ENCODE measurements around the gene TMEM86B.
A peak's percentile ranks its signal among the peaks of the same experiment; 100 is the strongest.
"Not testable (repeated sequence)": the region's sequence is repeated elsewhere in the genome, so short reads cannot be mapped to it uniquely, and the experiment has no call there.

Gene TMEM86B

DNA sequence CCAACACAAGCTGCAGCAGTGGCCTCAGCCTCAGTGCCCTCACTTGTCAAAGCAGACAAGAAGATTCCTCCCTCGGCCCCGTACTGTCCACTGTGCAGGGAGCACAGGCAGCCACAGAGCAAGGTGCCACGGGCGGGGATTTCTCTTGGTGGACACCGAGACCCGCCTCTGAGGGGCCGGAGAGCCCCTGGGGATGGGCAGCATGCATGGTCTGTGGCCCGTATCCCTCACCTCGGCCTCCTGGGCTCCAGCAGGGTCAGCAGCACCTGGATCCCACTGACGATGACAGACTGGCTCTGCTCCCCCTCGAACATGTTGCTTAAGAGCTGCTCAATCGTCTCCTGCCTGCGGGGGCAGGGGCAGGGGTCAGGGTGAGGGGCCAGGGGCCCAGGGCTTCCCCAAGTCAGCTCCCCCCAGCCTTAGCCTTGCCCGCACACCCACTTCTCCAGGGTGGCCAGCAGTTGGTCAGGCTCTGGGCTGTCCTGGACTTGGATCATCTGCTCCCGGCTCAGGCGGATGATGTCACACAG, 13.4 kb upstream of the TMEM86B start:
- no peak for DNase-seq
- no peak for ATAC-seq

DNA sequence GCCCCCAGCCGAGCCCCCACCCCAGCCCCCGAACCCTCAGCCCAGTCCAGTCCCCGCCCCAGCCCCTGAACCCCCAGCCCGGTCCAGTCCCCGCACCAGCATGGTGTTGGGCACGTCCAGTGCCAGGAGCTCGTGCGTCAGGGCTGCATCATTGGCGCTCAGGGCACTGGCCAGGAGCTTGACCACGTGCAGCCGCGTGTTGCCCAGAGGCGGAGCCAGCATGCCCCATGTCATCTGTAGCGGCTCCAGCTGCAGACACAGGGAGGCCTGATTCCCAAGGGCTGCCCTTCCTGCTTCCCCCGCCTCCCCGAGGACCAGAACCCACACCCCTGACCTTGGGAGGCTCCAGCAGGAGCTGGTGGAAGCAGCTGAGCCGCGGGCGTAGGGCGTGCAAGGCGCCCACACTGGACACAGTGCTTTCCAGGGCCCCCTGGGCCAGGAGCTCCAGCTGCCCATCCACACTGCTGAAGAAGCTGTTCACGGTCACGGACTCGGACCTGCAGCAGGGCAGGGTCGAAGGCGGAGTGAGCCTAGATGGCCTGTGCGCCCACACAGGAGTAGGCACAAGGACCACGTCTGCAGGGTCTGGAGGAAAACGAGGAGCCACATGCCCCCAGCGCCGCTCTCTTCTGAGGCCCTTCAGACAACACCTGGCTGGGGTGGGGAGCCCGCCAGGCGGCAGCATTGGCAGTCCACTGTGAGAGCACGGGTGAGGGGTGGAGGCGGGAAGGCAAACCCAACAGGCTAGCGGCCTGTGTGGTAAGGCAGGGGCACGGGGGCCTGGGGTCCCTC, 12.8 kb upstream of the TMEM86B start:
- ATAC-seq (no peak), DNase-seq (no peak)

DNA sequence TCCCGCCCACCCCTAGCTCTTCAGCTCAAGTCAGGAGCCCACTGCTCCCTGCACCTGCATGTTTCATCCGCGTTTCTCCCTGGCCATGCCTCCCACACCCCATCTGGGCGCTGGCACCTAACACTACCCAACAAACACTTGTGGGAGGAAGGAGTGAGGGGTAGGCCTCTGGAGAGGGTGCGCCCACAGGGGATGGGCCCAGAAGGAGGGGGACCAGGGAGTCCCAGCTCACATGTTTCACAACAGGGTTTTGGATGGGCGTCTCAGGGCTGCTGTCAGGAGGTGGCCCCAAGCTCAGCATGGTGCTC, 12.1 kb upstream of the TMEM86B start:
- no peak for DNase-seq
- ATAC-seq, result no peak

DNA sequence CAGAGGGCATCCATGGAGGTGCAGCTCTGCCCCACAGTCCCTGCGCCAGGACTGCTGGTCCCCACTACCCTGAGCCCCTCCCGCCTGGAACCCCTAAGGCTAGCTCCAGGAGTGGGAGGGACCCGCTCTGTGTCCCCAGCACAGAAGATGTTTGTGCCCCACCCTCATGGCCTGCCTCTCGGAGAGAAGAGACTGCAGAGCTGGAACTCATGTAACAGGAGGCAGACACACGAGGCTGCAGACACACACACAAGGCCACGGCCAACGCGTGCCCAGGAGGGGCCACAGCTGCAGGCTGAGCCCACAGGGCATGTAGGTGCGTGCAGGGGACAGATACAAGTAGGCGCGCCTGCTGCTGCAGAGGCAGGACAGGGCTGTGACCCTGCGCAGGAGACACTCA, 10.4 kb upstream of the TMEM86B start:
- DNase-seq (no peak), ATAC-seq (no peak)

DNA sequence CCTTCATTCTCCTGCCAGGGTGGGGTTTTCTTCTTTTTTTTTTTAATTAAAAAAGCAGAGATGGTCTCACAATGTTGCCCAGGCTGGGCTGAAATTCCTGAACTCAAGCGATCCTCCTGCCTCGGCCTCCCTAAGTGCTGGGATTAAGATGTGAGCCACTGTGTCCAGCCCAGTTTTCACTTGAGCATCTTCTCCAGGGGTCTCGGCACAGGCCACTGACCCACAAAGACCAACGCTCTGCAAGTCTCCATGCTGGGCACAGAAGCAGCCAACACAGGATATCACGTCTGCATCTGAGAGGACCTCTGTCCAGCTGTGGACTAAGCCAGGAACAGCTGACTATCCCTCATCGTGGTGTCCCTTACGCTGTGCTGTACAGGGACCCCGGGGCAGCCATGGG, 9.5 kb upstream of the TMEM86B start:
- ATAC-seq (no peak), DNase-seq (no peak)

DNA sequence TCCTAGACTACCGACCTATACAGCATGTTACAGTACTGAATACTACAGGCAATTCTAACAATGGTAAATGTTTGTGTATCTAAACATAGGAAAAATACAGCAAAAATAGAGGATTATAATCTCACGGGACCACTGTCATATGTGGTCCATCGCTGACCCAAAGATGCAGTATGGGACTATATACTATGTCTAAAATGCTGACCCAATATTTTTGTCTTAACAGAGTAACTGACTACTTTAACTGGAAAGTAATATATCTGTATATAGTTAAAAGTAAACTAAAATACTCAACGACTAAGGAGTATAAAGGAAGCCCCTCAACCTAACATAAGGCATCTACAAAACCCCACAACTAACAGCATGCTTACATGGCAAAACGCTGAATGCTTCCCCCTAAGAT, 4.4 kb upstream of the TMEM86B start:
- DNase-seq (no peak), ATAC-seq (no peak)

DNA sequence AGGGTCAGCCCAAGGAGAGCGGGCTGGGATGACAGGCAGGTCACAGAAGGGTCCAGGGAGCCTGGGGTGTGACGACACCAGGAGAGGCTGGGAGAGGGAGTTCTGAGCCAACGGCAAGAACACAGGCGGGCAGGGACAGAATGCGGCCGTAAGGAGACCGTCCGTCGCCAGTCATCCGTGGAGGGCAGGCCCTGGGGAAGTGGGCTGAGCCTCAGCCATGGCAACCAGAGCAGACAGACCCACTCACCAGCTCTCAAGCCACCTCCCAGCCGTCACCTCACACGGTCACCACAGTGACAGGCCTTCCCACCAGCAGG, 3.7 kb upstream of the TMEM86B start:
- ATAC-seq, result no peak
- no peak for DNase-seq

DNA sequence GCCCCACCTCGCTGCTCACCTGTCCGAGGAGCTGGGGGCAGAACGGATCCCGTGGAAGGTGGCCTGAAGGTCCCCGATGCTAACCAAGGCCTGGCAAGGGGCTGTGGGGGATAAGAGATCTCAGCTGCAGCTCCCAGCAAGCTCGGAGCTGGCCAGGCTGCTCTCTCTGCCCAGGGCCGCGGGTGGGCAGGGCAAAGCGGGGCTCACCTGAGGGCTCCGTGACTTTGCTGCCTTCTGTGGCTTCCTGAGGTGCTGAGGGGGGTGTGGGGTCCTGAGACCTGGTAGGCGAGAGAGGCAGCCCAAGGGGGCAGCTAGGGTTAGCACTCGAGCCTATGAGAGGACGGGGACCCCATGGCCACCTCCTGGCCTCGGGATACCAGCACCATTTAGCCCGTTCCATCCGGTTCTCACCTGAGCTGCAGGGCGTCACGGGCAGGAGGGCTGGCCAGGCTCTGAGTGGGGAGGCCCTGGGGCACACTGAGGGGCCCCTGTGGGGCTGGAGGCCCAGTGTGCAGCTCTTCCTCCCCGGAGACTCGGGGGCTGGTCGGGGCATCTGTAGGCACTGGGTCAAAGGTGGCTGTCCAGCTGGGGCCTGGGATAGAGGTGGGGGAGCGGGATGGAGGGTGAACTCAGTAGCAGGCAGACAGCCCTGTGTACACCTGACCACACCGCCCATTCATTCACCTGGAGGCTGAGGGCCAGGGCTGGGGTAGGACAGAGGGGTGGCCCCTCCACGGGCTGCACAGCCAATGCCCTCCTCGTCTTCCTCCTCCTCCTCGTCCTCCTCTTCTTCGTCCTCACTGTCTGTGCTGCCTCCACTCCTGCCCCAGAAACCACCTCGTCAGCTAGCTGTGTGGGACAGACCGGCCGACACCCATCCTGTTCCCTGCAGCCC, 3.1 kb upstream of the TMEM86B start:
- no peak for DNase-seq

DNA sequence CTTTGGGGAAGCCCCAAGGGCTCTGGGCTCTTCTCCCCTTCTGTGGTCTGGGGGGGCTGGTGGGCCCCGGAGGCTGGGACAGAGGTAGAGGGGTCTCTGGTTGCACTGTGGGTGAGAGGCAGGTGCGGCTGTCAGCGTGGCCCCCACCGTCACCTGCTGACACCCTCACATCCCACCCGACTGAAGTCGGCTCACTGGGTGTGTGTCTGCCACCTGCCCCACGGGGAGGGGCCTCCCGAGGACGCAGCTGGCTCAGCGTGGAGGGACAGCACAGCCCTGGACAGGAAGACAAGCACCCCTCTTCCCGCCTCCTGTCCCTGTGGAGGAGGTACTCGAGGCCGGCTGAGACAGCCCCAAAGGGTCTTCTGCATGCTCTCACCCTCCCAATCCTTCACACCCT, 2.2 kb upstream of the TMEM86B start:
- ATAC-seq (no peak), DNase-seq (no peak)

More for the DNA sequence above, 3.1 kb upstream of the TMEM86B start:
- no peak for ATAC-seq

DNA sequence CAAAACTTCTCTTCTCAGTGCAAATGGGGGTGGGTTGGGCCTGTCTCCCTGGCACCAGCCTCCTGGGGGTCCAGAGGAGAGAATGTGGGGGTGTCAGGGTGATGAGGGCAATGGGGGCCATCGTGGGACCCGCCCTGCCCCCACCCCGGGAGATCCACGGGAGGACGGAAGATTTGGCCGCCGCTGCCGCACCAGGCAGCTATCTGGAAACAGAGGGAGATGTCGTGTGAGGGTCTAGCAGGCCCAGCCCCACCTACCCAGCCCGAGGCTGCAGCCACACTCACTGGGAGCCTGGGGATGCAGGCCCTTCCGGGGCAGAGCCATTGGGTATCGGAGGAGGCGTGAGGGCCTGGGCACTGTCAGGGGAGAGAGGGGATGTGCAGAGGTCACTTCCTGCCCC, 1.8 kb upstream of the TMEM86B start:
- DNase-seq (no peak), ATAC-seq (no peak)

DNA sequence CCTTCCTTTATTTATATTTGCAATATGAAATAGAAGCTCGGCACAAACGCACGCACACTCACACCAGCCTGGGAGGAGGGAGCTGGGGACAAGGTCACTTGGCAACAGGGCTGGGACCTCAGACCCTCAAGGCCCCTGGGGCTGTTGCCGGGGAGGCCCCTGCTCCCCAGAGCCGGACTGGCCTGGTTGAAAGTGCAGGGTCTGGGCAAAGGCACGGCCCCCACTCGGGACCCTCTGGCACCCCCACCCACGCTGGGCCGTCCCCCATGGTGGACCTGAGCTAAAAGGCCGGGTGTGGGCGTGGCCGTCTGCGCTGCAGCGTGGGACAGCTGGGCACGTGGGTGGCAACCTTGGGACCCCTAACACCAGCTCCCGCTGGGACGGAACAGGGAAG, 1.2 kb upstream of the TMEM86B start:
- DNase-seq, result no peak
- ATAC-seq, result no peak

DNA sequence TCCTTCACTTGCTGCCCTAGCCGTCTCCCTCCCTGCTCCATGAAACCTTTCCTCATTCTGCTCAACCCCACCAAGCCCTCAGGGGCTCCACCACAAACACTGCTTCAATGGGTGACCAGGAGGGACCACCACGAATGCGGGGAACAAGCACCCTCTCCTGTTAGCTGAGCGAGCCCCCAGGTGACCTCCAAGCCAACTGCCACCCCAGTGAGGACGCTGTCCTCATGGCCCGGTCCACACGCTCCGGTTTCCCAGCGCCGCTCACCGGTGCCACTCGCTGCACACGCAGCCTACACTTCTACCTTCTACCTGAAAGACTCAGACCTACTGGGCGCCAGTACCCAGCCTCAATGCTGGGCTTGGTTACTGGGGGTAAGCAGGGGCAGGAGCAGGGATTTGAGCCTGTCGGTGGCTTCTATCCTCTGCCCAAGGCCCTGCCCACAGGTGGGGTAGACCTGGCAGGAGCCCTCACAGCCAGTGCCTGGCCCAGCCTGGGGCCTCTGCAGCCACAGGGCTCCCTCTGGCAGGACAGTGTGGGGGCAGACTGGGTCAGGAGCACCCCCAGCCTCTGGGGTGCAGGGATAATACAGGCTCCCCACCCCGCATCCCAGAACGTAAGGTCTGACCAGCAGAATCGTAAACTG, 704 bp upstream of the TMEM86B start:
- DNase-seq (no peak), ATAC-seq (peak; percentile 3)

DNA sequence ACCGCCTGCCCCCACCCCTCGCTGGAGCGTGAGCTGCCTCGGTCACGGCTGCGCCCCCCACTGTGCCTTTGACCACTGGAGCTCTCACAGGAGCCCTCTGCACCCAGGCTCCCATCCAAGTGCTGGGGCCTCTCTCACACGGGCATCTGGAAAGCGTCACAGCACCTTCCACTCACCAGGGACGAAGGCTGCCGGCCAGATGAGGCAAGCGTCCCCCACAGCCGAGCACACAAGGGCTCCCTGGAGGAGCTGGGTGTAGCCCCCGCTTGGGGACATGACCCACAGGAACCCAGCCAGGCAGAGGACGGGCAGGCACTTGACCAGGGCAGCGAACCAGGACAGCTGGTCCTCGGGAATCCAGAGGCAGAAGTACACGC, 560 bp downstream of the TMEM86B start:
- ATAC-seq (no peak), DNase-seq (no peak)

DNA sequence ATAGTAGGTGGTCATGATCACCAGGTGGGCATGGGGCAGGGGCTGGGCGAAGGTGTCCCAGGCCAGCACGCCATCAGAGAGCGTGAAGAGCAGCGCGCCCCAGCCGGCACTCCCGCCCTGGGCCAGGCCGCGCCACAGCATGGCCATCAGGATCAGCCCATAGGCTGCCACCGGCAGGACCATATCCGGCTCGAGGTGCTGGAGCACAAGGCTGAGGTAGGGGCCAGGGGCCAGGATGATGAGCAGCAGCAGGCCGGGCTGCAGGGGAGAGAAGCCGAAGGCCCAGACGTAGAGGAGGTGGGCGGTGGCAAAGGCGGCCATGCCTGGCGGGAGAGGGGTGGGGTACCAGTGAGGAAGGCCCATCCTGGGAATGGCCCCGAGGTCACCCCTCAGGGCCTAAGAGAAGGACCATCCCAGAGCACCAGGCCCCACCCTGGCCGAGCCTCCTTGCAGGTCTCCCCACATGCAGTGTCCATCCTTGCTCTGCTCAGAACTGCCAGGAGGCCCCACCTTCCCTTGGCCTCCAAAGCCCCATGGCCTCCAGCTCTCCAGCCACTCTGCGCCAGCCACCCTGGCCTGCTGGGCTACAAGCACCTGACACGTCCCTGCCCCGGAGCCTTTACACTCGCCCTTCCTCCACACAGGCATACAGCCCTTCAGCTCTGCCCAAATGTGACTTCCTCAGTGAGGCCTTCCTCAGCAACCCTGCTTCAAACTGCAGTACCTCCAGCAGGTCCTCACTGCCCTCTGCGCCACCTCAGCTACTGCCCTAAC, 1.1 kb downstream of the TMEM86B start:
- no peak for ATAC-seq

DNA sequence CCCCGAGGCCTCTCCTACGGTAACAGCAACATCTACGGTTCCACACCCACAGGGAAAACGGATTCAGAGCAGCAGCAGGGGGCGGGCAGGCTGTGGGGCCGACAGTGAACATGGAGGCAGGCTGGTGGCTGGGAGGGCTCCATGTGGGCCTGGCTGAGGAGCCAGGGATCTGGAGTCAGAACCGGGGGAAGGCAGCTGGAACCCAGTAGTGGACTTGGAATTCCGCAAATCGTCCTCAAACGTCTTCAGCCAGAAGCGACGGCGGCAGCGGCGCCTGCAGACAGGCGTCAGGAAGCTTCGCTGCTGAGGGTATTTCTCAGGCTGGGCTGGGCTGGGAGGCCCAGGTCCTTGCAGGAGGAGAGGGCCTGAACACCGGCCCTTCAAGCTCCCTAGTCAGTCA, 1.8 kb downstream of the TMEM86B start:
- ATAC-seq (no peak), DNase-seq (no peak)

More for the DNA sequence above, 1.1 kb downstream of the TMEM86B start:
- no peak for DNase-seq

DNA sequence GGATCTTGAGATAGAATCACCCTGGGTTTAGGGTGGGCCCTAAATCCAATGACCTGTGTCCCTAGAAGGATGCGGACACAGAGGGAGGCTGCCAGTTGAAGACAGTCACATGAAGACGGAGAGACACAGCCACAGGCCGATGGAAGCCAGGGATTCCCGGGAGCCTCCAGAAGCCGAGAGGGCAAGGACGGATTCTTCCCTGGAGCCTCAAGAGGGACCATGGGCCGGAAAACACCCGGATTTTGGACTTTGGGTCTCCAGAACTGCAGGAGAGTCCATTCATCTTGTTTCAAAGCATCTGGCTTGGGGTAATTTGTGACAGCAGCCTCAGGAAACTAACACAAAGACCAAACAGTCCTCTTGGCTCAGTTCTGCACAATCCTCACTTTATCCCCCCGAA, 2.3 kb downstream of the TMEM86B start:
- ATAC-seq, result no peak
- DNase-seq, result no peak

DNA sequence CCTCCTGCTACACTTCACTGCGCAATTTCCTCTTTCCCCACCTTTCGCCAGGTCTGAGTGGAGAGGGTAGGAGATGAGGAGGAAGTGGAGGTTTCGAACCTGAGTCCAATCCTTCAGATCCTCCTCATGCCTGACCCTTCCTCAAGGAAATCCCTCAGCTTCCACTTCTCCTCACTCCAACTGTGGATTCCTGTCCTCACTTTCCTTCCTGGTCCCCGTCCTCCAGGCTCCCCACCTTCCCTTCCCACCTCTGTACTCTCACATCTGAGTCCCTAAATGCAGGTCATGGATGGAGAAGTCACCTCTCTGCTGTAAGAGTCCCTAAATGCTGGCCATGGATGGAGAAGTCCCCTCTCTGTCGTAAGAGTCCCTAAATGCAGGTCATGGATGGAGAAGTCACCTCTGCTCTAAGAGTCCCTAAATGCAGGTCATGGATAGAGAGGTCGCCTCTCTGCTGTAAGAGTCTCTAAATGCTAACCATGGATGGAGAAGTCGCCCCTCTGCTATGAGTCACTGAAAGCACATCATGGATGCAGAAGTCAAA, 3.1 kb downstream of the TMEM86B start:
- DNase-seq (no peak), ATAC-seq (no peak)

DNA sequence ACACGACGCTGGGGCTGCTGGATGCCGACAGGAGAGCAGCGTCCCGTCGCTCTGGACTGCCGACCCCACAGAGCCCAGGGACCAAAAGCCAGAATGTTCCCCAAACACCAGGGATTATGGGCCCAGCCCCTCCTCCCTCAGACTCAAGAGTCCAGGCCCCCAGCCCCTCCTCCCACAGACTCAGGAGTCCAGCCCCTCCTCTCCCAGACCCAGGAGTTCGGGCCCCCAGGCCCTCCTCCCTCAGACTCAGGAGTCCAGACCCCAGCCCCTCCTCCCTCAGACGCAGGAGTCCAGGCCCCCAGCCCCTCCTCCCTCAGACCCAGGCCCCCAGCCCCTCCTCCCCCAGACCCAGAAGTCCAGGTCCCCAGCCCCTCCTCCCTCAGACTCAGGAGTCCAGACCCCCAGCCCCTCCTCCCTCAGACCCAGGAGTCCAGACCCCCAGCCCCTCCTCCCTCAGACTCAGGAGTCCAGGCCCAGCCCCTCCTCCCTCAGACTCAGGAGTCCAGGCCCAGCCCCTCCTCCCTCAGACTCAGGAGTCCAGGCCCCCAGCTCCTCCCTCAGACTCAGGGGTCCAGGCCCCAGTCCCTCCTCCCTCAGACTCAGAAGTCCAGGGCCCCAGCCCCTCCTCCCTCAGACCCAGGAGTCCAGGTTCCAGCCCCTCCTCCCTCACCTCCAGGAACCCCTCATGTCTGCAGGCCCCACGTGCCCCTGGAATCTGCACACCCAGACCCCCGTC, 3.7 kb downstream of the TMEM86B start:
- ATAC-seq, DNase-seq: not testable (repeated sequence)

DNA sequence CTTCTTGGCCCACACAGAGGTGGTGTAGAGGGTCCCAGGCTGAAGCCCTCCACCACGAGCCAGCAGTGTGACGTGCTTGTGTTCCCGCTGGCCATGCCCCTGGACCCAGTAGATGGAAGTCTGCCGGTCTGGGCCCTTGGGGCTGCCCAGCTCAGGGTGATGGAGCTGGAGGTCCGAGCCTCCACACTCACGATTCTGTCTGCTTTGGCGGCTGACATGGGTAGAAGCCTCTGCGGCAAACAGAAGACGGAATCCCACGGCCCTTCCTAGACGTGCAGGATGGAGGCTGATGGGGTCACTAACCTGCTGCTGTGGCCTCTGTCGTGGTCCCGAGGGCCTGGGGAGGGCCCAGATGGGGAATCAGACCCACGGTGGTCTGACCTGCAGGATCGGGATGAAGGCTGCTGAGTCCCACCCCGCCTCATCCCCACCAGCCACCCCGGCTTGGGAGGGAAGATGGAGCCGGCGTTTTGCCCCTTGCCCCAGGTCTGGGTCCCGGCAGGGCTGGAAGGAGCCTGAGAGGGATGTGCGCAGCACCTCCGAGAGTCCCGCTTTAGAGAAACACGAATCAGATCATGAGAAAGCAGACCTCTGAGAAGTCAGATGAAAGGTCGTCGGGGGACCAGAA, 4.4 kb downstream of the TMEM86B start:
- no peak for DNase-seq
- no peak for ATAC-seq

DNA sequence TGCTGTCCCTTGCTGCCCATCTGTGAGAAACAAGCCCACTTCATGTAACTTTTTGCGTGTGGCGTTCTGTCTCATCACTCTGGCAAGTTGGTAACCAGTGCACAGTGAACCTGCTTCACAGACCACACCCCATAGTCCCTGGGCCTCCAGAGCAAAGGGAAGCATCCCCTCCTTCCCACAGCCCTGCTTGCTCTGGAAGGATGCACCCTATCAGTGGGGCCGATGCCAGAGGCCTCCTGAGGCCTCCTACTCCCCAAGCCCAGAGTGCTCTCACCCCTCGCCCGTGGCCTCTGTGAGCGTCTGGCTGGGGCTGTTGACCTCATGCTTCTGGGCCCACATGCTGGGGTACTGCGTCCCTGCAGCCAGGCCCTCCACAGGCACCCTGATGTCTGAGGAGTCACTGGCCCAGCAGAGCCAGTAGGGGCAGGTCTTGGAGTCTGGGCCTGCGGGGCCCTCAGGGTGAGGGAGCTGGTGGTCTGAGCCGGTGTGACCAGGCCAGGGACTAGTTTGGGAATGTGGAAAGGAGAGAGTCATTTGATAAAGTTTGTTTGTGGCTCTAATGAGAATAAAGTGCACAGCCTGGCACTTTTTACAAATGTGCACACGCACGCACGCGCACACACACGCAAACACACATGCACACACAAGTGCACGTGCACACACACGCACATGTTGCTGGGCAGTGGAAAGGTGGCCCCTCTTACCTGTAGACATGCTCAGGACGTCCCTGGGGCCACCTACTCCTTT, 5.1 kb downstream of the TMEM86B start:
- DNase-seq, result no peak
- ATAC-seq, result no peak

All from stimulated activated naive CD8-positive, alpha-beta T cell treated with anti-CD3 and anti-CD28 coated beads, Interleukin-15, Interleukin-2, amounts not matched to agents 100 U/mL and 50 U/mL, for 24 hours (primary cell).